GM12878 (cell line): ENCODE results near the gene EFHD1. TPM values are rescaled to one million over a fixed set of nuclear protein-coding genes. Genes with fewer than 3 reads are reported as not detected.

Experiments
- ATAC-seq: fragments of 200-7000 bp; cut with Tn5 transposase; 3 replicates; pipeline ENCODE4 v1.9.1; 2020; ENCODE audit warnings: mild to moderate bottlenecking, moderate library complexity
- BruUV-seq: library from RNA; stranded (reverse); fragments of 400-500 nt; replicated peaks from 2 replicates; lab custom pipeline; 2021; lab: Mats Ljungman, UMichigan
- CTCF ChIA-PET: fragments of 300-600 bp; sonication (Branson Sonifier 250); formaldehyde crosslinking; extraction: SDS; loops from one replicate; lab custom pipeline; 2021; ENCODE audit warnings: inconsistent platforms; lab: Yijun Ruan, JAX
- POLR2A ChIA-PET: fragments of 350-600 bp; formaldehyde crosslinking; extraction: SDS; loops from one replicate; lab custom pipeline; 2021; ENCODE audit warnings: inconsistent platforms; lab: Charles Lee
- RAD21 ChIA-PET: fragments of 300-600 bp; sonication (Branson Sonifier 250); formaldehyde crosslinking; loops from one replicate; lab custom pipeline; 2023; ENCODE audit warnings: antibody characterized with exemption; ENCODE audit not compliant: unreplicated experiment; lab: Charles Lee
- SMC1A ChIA-PET: fragments of 300-600 bp; sonication (Branson Sonifier 250); formaldehyde crosslinking; loops from one replicate; lab custom pipeline; 2023; ENCODE audit not compliant: unreplicated experiment, uncharacterized antibody; lab: Charles Lee
- DNase-seq: peaks from one replicate; pipeline ENCODE4 v3.0.0-alpha.2; 2011; ENCODE audit warnings: low read depth, low spot score
- FAIRE-seq: peaks from 3 replicates; lab custom pipeline; 2011; peaks lifted over from hg19 to GRCh38; lab: Jason Lieb, UNC
- H2AFZ ChIP-seq: 2 replicates; pipeline ENCODE4 v1.6.0; 2011; ENCODE audit warnings: low read depth, low read length, control low read depth; ENCODE audit not compliant: control insufficient read depth
- H3K27ac ChIP-seq: 2 replicates; pipeline ENCODE4 v1.5.1; 2011; ENCODE audit warnings: control low read depth; ENCODE audit not compliant: control insufficient read depth, insufficient read depth
- H3K27me3 ChIP-seq, 2 experiments: replicated peaks in 1 of 2; 2 replicates each; pipeline versions ENCODE4 v1.6.0 to v1.6.1; 2011; ENCODE audit warnings: low read length in 1 of 2; ENCODE audit not compliant: control insufficient read depth in 2 of 2, insufficient read depth in 2 of 2
- H3K36me3 ChIP-seq, 2 experiments: 2 replicates each; pipeline ENCODE4 v1.5.1; 2011; ENCODE audit warnings: low read length in 1 of 2; ENCODE audit not compliant: control insufficient read depth in 2 of 2, insufficient read depth in 2 of 2
- H3K4me1 ChIP-seq: 2 replicates; pipeline ENCODE4 v1.6.1; 2011; ENCODE audit warnings: mild to moderate bottlenecking, low read length, moderate library complexity, mixed read lengths; ENCODE audit not compliant: control insufficient read depth, insufficient read depth
- H3K4me2 ChIP-seq: 2 replicates; pipeline ENCODE4 v1.6.0; 2011; ENCODE audit warnings: control low read depth; ENCODE audit not compliant: control insufficient read depth, insufficient read depth
- H3K4me3 ChIP-seq: fragments of 200-600 bp; sonication (generic); 2 replicates; pipeline ENCODE4 v1.5.1; 2016
- H3K79me2 ChIP-seq: 2 replicates; pipeline ENCODE4 v1.6.0; 2011; ENCODE audit warnings: low read length; ENCODE audit not compliant: control insufficient read depth, insufficient read depth
- H3K9ac ChIP-seq: 2 replicates; pipeline ENCODE4 v1.8.0; 2011; ENCODE audit warnings: low read length, control low read depth, mixed read lengths; ENCODE audit not compliant: control insufficient read depth, insufficient read depth
- H3K9me3 ChIP-seq: replicated peaks from 3 replicates; pipeline ENCODE4 v1.5.1; 2011; ENCODE audit warnings: mild to moderate bottlenecking, low read length; ENCODE audit not compliant: control insufficient read depth, insufficient read depth
- H4K20me1 ChIP-seq: 2 replicates; pipeline ENCODE4 v1.6.0; 2011; ENCODE audit not compliant: control insufficient read depth, insufficient read depth
- ETV6 ChIP-seq, 2 experiments: fragments of 450-650 bp in 1 of 2; IDR thresholded peaks in 1 of 2; conservative IDR thresholded peaks in 1 of 2; 2 replicates each; pipeline ENCODE4 v1.6.1; 2014; ENCODE audit warnings: antibody characterized with exemption in 1 of 2, borderline replicate concordance in 1 of 2, low read depth in 1 of 2, mild to moderate bottlenecking in 1 of 2, moderate library complexity in 1 of 2
- GATAD2B ChIP-seq: fragments of 450-650 bp; conservative IDR thresholded peaks from 2 replicates; pipeline ENCODE4 v1.6.1; 2017; ENCODE audit warnings: low read depth, mild to moderate bottlenecking, moderate library complexity
- MTA3 ChIP-seq: IDR thresholded peaks from 2 replicates; pipeline ENCODE4 v1.6.1; 2012; ENCODE audit warnings: low read length, inconsistent platforms, borderline replicate concordance
- NFIC ChIP-seq: IDR thresholded peaks from 2 replicates; pipeline ENCODE4 v1.6.1; 2012; ENCODE audit warnings: low read depth, mild to moderate bottlenecking, inconsistent platforms, low read length, moderate library complexity
- WGBS: methylation state at CpG from one replicate; pipeline ENCODE4 v1.1.6; 2016; ENCODE audit warnings: low lambda C conversion rate; ENCODE audit not compliant: insufficient replicate concordance, insufficient coverage; ENCODE audit errors: missing lambda C conversion rate; 5-methylcytosine and 5-hydroxymethylcytosine counted together
- in situ Hi-C: fragments of 300-500 bp; cut with MboI; formaldehyde crosslinking; loops from 9 replicates; pipeline ENCODE4 v1.14.3; 2018; ENCODE audit warnings: mixed read lengths
- intact Hi-C: fragments of 100-400 bp; cut with micrococcal nuclease; formaldehyde crosslinking; loops from one replicate; pipeline ENCODE4 v1.14.2; 2022; ENCODE audit not compliant: unreplicated experiment
- polyA plus RNA-seq, 11 experiments: library from polyadenylated mRNA; depleted of rRNA in 4 of 11; unstranded in 6 of 11; stranded (reverse) in 5 of 11; fragments of >200 nt; fragmentation: Nextera tagmentation in 4 of 11; fragmentation: Illumina TruSeq in 1 of 11; extraction: Ambion mirVana in 4 of 11; extraction: Trizol in 1 of 11; gene quantifications; 1 replicate in 1 of 11; 2 replicates in 10 of 11; pipeline versions ENCODE4 v1.2.1 to v1.2.3, GENCODE V29; 2011 to 2016; ENCODE audit warnings: inconsistent platforms in 2 of 11, missing spikeins in 2 of 11, low read depth in 1 of 11
- total RNA-seq, 4 experiments: library from RNA; depleted of rRNA in 3 of 4; stranded (reverse); fragments of >200 nt in 3 of 4; fragmentation: Illumina TruSeq in 1 of 4; extraction: Trizol in 1 of 4; gene quantifications; 2 replicates each; pipeline versions ENCODE4 v1.2.1 to v1.2.3, GENCODE V29; 2013 to 2021
- TF ChIP-seq, protein P1 (sequence below): IDR thresholded peaks from 2 replicates; pipeline ENCODE4 v1.6.1; 2012; ENCODE audit warnings: low read depth, low read length, improper control_type of control experiment

Gene EFHD1
- total and polyA plus RNA-seq, 10 of the 15 experiments (the other 5 are each of a cell fraction or from before 2014, with no cell fraction given), result 0.07 TPM; not detected in 9

DNA sequence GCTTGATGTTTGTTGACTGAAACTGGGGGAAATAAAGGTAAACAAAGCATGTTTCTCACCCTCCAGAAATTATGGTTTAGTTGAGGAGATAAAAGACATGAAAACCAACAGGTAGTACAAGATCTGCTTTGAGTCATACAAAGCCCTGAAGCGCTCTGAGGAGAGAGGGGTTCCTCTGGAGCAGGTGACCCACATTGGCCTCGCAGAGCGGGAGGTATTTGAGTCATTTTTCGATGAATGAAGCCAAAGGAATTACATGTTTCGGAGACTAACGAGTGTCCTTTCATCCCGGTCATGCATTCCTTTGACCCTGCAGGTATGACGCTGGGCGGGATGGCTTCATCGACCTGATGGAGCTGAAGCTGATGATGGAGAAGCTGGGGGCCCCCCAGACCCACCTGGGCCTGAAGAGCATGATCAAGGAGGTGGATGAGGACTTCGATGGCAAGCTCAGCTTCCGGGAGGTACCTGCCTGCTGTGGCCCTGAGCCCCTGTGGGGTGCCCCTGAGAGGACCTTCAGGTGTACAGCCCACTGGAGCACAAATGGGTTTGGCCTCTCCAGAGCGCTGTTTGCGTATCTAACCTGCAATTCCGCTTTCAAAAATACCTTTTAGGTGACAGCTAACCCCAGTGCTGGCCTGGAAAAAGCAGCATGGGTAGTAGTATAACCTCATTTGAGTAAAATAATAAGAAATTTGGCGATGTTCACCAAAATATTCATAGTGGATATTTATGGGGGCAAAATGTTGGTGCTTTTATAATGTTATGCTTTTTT, 29.3 kb downstream of the EFHD1 start:
- Histone ChIP-seq H3K4me2 (no peak overlapping the region), H3K9me3 (no peaks in the 10 kb centered on the region), H2AFZ (no peak overlapping the region), H3K36me3 (no peaks in the 10 kb centered on the region), H3K4me1 (no peaks in the 10 kb centered on the region), H3K9ac (no peak overlapping the region), H3K27me3 (no peaks in the 10 kb centered on the region), H3K79me2 (no peaks in the 10 kb centered on the region), H3K27ac (no peak overlapping the region), H3K4me3 (no peak overlapping the region), H4K20me1 (no peaks in the 10 kb centered on the region)
- in situ Hi-C loops, result no loop called here
- FAIRE-seq (no peak), ATAC-seq (no peak), DNase-seq (no peak)
- 42% methylated on average over 16 of the region's 16 CpGs for WGBS
- TF ChIP-seq NFIC (no peak), MTA3 (no peak), GATAD2B (no peak), ETV6 (conservative IDR thresholded peaks at IDR 0.05 in 1 of 2, IDR thresholded peaks at IDR 0.05 in 1 of 2; ENCODE audit: borderline replicate concordance in 1 of 2, low read depth in 1 of 2) (no peak)
- TF ChIP-seq, protein P1, sequence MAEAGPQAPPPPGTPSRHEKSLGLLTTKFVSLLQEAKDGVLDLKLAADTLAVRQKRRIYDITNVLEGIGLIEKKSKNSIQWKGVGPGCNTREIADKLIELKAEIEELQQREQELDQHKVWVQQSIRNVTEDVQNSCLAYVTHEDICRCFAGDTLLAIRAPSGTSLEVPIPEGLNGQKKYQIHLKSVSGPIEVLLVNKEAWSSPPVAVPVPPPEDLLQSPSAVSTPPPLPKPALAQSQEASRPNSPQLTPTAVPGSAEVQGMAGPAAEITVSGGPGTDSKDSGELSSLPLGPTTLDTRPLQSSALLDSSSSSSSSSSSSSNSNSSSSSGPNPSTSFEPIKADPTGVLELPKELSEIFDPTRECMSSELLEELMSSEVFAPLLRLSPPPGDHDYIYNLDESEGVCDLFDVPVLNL, result no peak
- no TSS peak for BruUV-seq
- RAD21 ChIA-PET, result no interaction called here
- POLR2A ChIA-PET, result no interaction called here
- CTCF ChIA-PET, result no interaction called here
- SMC1A ChIA-PET, result no interaction called here
- intact Hi-C loops, result no loop called here
